HEK293 (cell line): ENCODE results near the gene CLN6.

Experiments used
- CTCF ChIA-PET: fragments of 350-600 bp; formaldehyde crosslinking; extraction: SDS; loops from one replicate; lab custom pipeline; 2021; ENCODE audit warnings: antibody characterized with exemption; lab: Yijun Ruan, JAX
- POLR2A ChIA-PET: fragments of 300-600 bp; formaldehyde crosslinking; extraction: SDS; loops from one replicate; lab custom pipeline; 2020; ENCODE audit warnings: antibody characterized with exemption, inconsistent platforms; lab: Yijun Ruan, JAX
- H3K27ac ChIP-seq: fragments of 200-500 bp; sonication (Bioruptor generic); 2 replicates; pipeline ENCODE4 v1.5.1; 2014; ENCODE audit warnings: low read depth, low read length, control low read depth, inconsistent platforms; ENCODE audit errors: extremely low read depth
- H3K36me3 ChIP-seq, 2 experiments: fragments of 200-500 bp in 1 of 2; sonication (Bioruptor generic) in 1 of 2; 1 replicate in 1 of 2; 2 replicates in 1 of 2; pipeline ENCODE4 v1.5.1; 2014 to 2017; ENCODE audit warnings: inconsistent platforms in 2 of 2, low read length in 2 of 2; ENCODE audit not compliant: control insufficient read depth in 2 of 2, insufficient read depth in 1 of 2
- H3K4me1 ChIP-seq: fragments of 200-500 bp; sonication (Bioruptor generic); 2 replicates; pipeline ENCODE4 v1.5.1; 2014; ENCODE audit warnings: mild to moderate bottlenecking, low read length, inconsistent platforms; ENCODE audit not compliant: control insufficient read depth, insufficient read depth
- H3K4me3 ChIP-seq: 2 replicates; pipeline ENCODE4 v1.5.1; 2011; ENCODE audit warnings: low read depth, mild to moderate bottlenecking, control low read depth, low read length, moderate library complexity
- H3K9me3 ChIP-seq: fragments of 200-500 bp; sonication (Bioruptor generic); 2 replicates; pipeline ENCODE4 v1.5.1; 2014; ENCODE audit warnings: low read depth, low read length, inconsistent platforms; ENCODE audit not compliant: control insufficient read depth, insufficient read depth
- HOXD13 ChIP-seq: sonication (generic); formaldehyde crosslinking; IDR thresholded peaks from 2 replicates; pipeline ENCODE4 v1.8.0; 2022; ENCODE audit warnings: missing genetic modification reagents, borderline replicate concordance
- IKZF3 ChIP-seq: fragments of 450-650 bp; IDR thresholded peaks from 2 replicates; pipeline ENCODE4 v1.5.0; 2018; ENCODE audit warnings: missing biosample characterization, mild to moderate bottlenecking, missing genetic modification characterization, moderate library complexity
- KLF1 ChIP-seq: fragments of 450-650 bp; formaldehyde crosslinking; IDR thresholded peaks from 2 replicates; pipeline ENCODE4 v1.5.1; 2016; ENCODE audit warnings: missing biosample characterization, missing genetic modification characterization
- KLF9 ChIP-seq: fragments of 450-650 bp; formaldehyde crosslinking; IDR thresholded peaks from 2 replicates; pipeline ENCODE4 v1.5.1; 2016; ENCODE audit warnings: missing biosample characterization, missing genetic modification characterization, low read depth
- RBAK ChIP-seq: fragments of 450-650 bp; formaldehyde crosslinking; IDR thresholded peaks from 2 replicates; pipeline ENCODE4 v1.5.1; 2016; ENCODE audit warnings: missing biosample characterization, missing genetic modification characterization
- REPIN1 ChIP-seq: fragments of 450-650 bp; formaldehyde crosslinking; IDR thresholded peaks from 2 replicates; pipeline ENCODE4 v1.5.1; 2017; ENCODE audit warnings: missing biosample characterization, missing genetic modification characterization, low read depth
- SP2 ChIP-seq: fragments of 450-650 bp; formaldehyde crosslinking; IDR thresholded peaks from 2 replicates; pipeline ENCODE4 v1.5.1; 2016; ENCODE audit warnings: missing biosample characterization, missing genetic modification characterization
- SP7 ChIP-seq: fragments of 450-650 bp; formaldehyde crosslinking; IDR thresholded peaks from 2 replicates; pipeline ENCODE4 v1.5.1; 2016; ENCODE audit warnings: missing biosample characterization, missing genetic modification characterization
- ZBTB21 ChIP-seq: fragments of 450-650 bp; formaldehyde crosslinking; IDR thresholded peaks from 2 replicates; pipeline ENCODE4 v1.5.1; 2017; ENCODE audit warnings: missing biosample characterization, missing genetic modification characterization
- ZBTB44 ChIP-seq: fragments of 450-650 bp; IDR thresholded peaks from 2 replicates; pipeline ENCODE4 v1.5.1; 2018; ENCODE audit warnings: missing biosample characterization, mild to moderate bottlenecking, missing genetic modification characterization
- ZBTB48 ChIP-seq: fragments of 450-650 bp; formaldehyde crosslinking; IDR thresholded peaks from 2 replicates; pipeline ENCODE4 v1.5.1; 2016; ENCODE audit warnings: missing biosample characterization, missing genetic modification characterization
- ZBTB8A ChIP-seq: fragments of 450-650 bp; formaldehyde crosslinking; IDR thresholded peaks from 2 replicates; pipeline ENCODE4 v1.5.1; 2016; ENCODE audit warnings: missing biosample characterization, missing genetic modification characterization
- ZIC2 ChIP-seq: fragments of 450-650 bp; formaldehyde crosslinking; IDR thresholded peaks from 2 replicates; pipeline ENCODE4 v1.5.1; 2016; ENCODE audit warnings: missing biosample characterization, missing genetic modification characterization
- ZNF10 ChIP-seq: fragments of 450-650 bp; formaldehyde crosslinking; IDR thresholded peaks from 2 replicates; pipeline ENCODE4 v1.5.1; 2017; ENCODE audit warnings: missing biosample characterization, missing genetic modification characterization
- ZNF148 ChIP-seq: fragments of 450-650 bp; formaldehyde crosslinking; IDR thresholded peaks from 2 replicates; pipeline ENCODE4 v1.5.0; 2017; ENCODE audit warnings: missing biosample characterization, missing genetic modification characterization, borderline replicate concordance
- ZNF174 ChIP-seq: fragments of 450-650 bp; formaldehyde crosslinking; IDR thresholded peaks from 2 replicates; pipeline ENCODE4 v1.5.0; 2017; ENCODE audit warnings: missing biosample characterization, mild to moderate bottlenecking, missing genetic modification characterization
- ZNF23 ChIP-seq: fragments of 450-650 bp; formaldehyde crosslinking; IDR thresholded peaks from 2 replicates; pipeline ENCODE4 v1.5.1; 2016; ENCODE audit warnings: missing biosample characterization, missing genetic modification characterization, borderline replicate concordance
- ZNF24 ChIP-seq: fragments of 450-650 bp; formaldehyde crosslinking; IDR thresholded peaks from 2 replicates; pipeline ENCODE4 v1.5.1; 2016; ENCODE audit warnings: missing biosample characterization, missing genetic modification characterization
- ZNF449 ChIP-seq: fragments of 450-650 bp; formaldehyde crosslinking; IDR thresholded peaks from 2 replicates; pipeline ENCODE4 v1.5.1; 2017; ENCODE audit warnings: missing biosample characterization, mild to moderate bottlenecking, missing genetic modification characterization, moderate library complexity
- ZNF473 ChIP-seq: fragments of 450-650 bp; formaldehyde crosslinking; IDR thresholded peaks from 2 replicates; pipeline ENCODE4 v1.5.1; 2017; ENCODE audit warnings: missing biosample characterization, missing genetic modification characterization
- ZNF518A ChIP-seq: fragments of 450-650 bp; formaldehyde crosslinking; conservative IDR thresholded peaks from 2 replicates; pipeline ENCODE4 v1.5.1; 2016; ENCODE audit warnings: low read depth, missing biosample characterization, missing genetic modification characterization
- ZNF621 ChIP-seq: fragments of 450-650 bp; formaldehyde crosslinking; IDR thresholded peaks from 2 replicates; pipeline ENCODE4 v1.5.1; 2017; ENCODE audit warnings: missing biosample characterization, missing genetic modification characterization
- ZNF624 ChIP-seq: fragments of 450-650 bp; formaldehyde crosslinking; IDR thresholded peaks from 2 replicates; pipeline ENCODE4 v1.5.1; 2017; ENCODE audit warnings: missing biosample characterization, missing genetic modification characterization
- ZNF776 ChIP-seq: fragments of 450-650 bp; formaldehyde crosslinking; IDR thresholded peaks from 2 replicates; pipeline ENCODE4 v1.5.0; 2017; ENCODE audit warnings: missing biosample characterization, missing genetic modification characterization, borderline replicate concordance
- ZNF791 ChIP-seq: fragments of 450-650 bp; formaldehyde crosslinking; IDR thresholded peaks from 2 replicates; pipeline ENCODE4 v1.5.1; 2016; ENCODE audit warnings: missing biosample characterization, missing genetic modification characterization
- ZSCAN16 ChIP-seq: fragments of 450-650 bp; formaldehyde crosslinking; IDR thresholded peaks from 2 replicates; pipeline ENCODE4 v1.5.1; 2016; ENCODE audit warnings: missing biosample characterization, missing genetic modification characterization
- ZSCAN30 ChIP-seq: fragments of 450-650 bp; IDR thresholded peaks from 2 replicates; pipeline ENCODE4 v1.5.1; 2018; ENCODE audit warnings: missing biosample characterization, mild to moderate bottlenecking, missing genetic modification characterization, moderate library complexity

CLN6 gene

GRCh38 chr15:68228143-68228970 is 1.2 kb downstream of the CLN6 start:
- H3K9me3 ChIP-seq, result no peaks in the 10 kb centered on the region
- ChIA-PET POLR2A (interaction anchor here (1.9 kb wide), 1 partner anchor 49 kb away, joined by 4 read pairs; the partner anchor contains the start of gene FEM1B), CTCF (interaction anchor here (1.4 to 2.1 kb wide), 3 partner anchors 25 to 365 kb away, joined by 3 to 6 read pairs (median 3); no protein-coding TSS in a partner anchor)
- peaks cover 2 to 6% of the 10 kb centered on the region in 2 experiments; a peak in 2 of 3 replicates for H3K36me3 ChIP-seq
- H3K4me1 ChIP-seq, result peaks cover 4% of the 10 kb centered on the region; the same call in 1 of the 2 replicates
- peak overlapping the region; percentile 89; the same call in 1 of the 2 replicates for H3K27ac ChIP-seq
- H3K4me3 ChIP-seq, result peak overlapping the region; percentile 69
- TF ChIP-seq ZBTB8A (tag by site-specific recombination), result no peak
- no peak for TF ChIP-seq ZNF776
- no peak for TF ChIP-seq ZNF473 (tag by site-specific recombination)
- no peak for TF ChIP-seq KLF9
- no peak for TF ChIP-seq ZNF148
- no peak for TF ChIP-seq ZNF621 (tag by site-specific recombination)
- peak; percentile 27; the same call in 1 of the 2 replicates for TF ChIP-seq ZBTB48
- TF ChIP-seq REPIN1, result no peak
- TF ChIP-seq KLF1 (tag by site-specific recombination), result no peak
- TF ChIP-seq ZNF791, result no peak
- no peak for TF ChIP-seq ZNF518A (tag by site-specific recombination)
- no peak for TF ChIP-seq ZBTB21 (tag by site-specific recombination)
- TF ChIP-seq ZNF10 (tag by site-specific recombination), result no peak
- no peak for TF ChIP-seq ZNF174 (tag by site-specific recombination)
- TF ChIP-seq ZIC2 (tag by site-specific recombination), result no peak
- no peak for TF ChIP-seq ZSCAN30 (tag by site-specific recombination)
- no peak for TF ChIP-seq IKZF3 (tag by site-specific recombination)
- no peak for TF ChIP-seq ZNF24 (tag by site-specific recombination)
- TF ChIP-seq ZNF449 (tag by site-specific recombination), result no peak
- TF ChIP-seq ZNF23, result no peak
- no peak for TF ChIP-seq RBAK (tag by site-specific recombination)
- TF ChIP-seq SP7, result peak; percentile 33; the same call in 1 of the 2 replicates
- no peak for TF ChIP-seq ZNF624
- TF ChIP-seq SP2 (tag by site-specific recombination), result no peak
- TF ChIP-seq ZBTB44 (tag by site-specific recombination), result no peak
- TF ChIP-seq HOXD13 (CRISPR knock-in tag), result no peak
- no peak for TF ChIP-seq ZSCAN16 (tag by site-specific recombination)
